IMR-90 (cell line): ENCODE data around the gene CAP2. TPM values are rescaled to one million over a fixed set of nuclear protein-coding genes. Genes with fewer than 3 reads are reported as not detected.

Source experiments
- ATAC-seq: fragments of 200-7000 bp; cut with Tn5 transposase; 2 replicates; pipeline ENCODE4 v1.9.1; 2020; ENCODE audit warnings: low read depth, mild to moderate bottlenecking, moderate library complexity
- BruUV-seq: library from RNA; stranded (reverse); fragments of 400-500 nt; replicated peaks from 2 replicates; lab custom pipeline; 2021; lab: Mats Ljungman, UMichigan
- CTCF ChIA-PET: fragments of 300-600 bp; formaldehyde crosslinking; extraction: SDS; loops from one replicate; lab custom pipeline; 2021; ENCODE audit warnings: antibody characterized with exemption; lab: Yijun Ruan, JAX
- POLR2A ChIA-PET: fragments of 300-600 bp; sonication (Branson Sonifier 250); formaldehyde crosslinking; loops from one replicate; lab custom pipeline; 2022; ENCODE audit warnings: antibody characterized with exemption; ENCODE audit not compliant: unreplicated experiment; lab: Charles Lee
- DNase-seq: peaks from one replicate; pipeline ENCODE4 v3.0.0; 2013
- H2AFZ ChIP-seq: replicated peaks from 2 replicates; pipeline ENCODE3; 2013; ENCODE audit warnings: low read length, mild to moderate bottlenecking; ENCODE audit not compliant: poor library complexity
- H2AK5ac ChIP-seq: 2 replicates; pipeline ENCODE4 v1.6.1; 2013; ENCODE audit warnings: low read depth, low read length, inconsistent platforms
- H2AK9ac ChIP-seq: replicated peaks from 2 replicates; pipeline ENCODE3; 2013; ENCODE audit warnings: mild to moderate bottlenecking, low read depth, low read length, moderate library complexity; ENCODE audit not compliant: poor library complexity
- H2BK120ac ChIP-seq: 2 replicates; pipeline ENCODE4 v1.6.1; 2013; ENCODE audit warnings: low read depth, low read length, inconsistent platforms
- H2BK15ac ChIP-seq: 3 replicates; pipeline ENCODE4 v1.6.1; 2013; ENCODE audit warnings: low read depth, low read length, inconsistent platforms
- H2BK20ac ChIP-seq: 2 replicates; pipeline ENCODE4 v1.6.1; 2013; ENCODE audit warnings: low read depth, mild to moderate bottlenecking, inconsistent platforms, low read length, moderate library complexity
- H2BK5ac ChIP-seq: 2 replicates; pipeline ENCODE4 v1.6.1; 2013; ENCODE audit warnings: mild to moderate bottlenecking, low read depth, low read length, inconsistent platforms; ENCODE audit not compliant: poor library complexity, severe bottlenecking
- H3K14ac ChIP-seq: replicated peaks from 2 replicates; pipeline ENCODE4 v1.6.1; 2013; ENCODE audit warnings: low read depth, low read length, inconsistent platforms
- H3K18ac ChIP-seq: 2 replicates; pipeline ENCODE4 v1.6.1; 2013; ENCODE audit warnings: low read depth, low read length, control low read depth
- H3K23ac ChIP-seq: 2 replicates; pipeline ENCODE4 v1.6.1; 2013; ENCODE audit warnings: low read depth, low read length, inconsistent platforms
- H3K27ac ChIP-seq: 2 replicates; pipeline ENCODE4 v1.5.1; 2013; ENCODE audit warnings: mild to moderate bottlenecking, control low read depth, low read length; ENCODE audit not compliant: insufficient read depth
- H3K27me3 ChIP-seq: 2 replicates; pipeline ENCODE4 v1.6.1; 2013; ENCODE audit warnings: low read length; ENCODE audit not compliant: control insufficient read depth, insufficient read depth
- H3K36me3 ChIP-seq: 2 replicates; pipeline ENCODE4 v1.6.1; 2013; ENCODE audit warnings: low read length, mixed read lengths; ENCODE audit not compliant: control insufficient read depth, insufficient read depth
- H3K4ac ChIP-seq: 2 replicates; pipeline ENCODE4 v1.6.1; 2013; ENCODE audit warnings: low read depth, low read length, inconsistent platforms
- H3K4me1 ChIP-seq: 2 replicates; pipeline ENCODE4 v1.6.1; 2013; ENCODE audit warnings: low read length, mixed read lengths; ENCODE audit not compliant: control insufficient read depth, insufficient read depth
- H3K4me2 ChIP-seq: 2 replicates; pipeline ENCODE4 v1.6.1; 2013; ENCODE audit warnings: low read depth, mild to moderate bottlenecking, control low read depth, low read length, moderate library complexity
- H3K4me3 ChIP-seq: 2 replicates; pipeline ENCODE4 v1.5.1; 2013; ENCODE audit warnings: low read depth, mild to moderate bottlenecking, control low read depth, low read length, moderate library complexity; ENCODE audit not compliant: insufficient read depth
- H3K56ac ChIP-seq: 2 replicates; pipeline ENCODE4 v1.6.1; 2013; ENCODE audit warnings: low read length, inconsistent platforms; ENCODE audit not compliant: insufficient read depth; ENCODE audit errors: extremely low read depth
- H3K79me1 ChIP-seq, 2 experiments: 2 replicates each; pipeline ENCODE4 v1.6.1; 2013; ENCODE audit warnings: low read length in 2 of 2, inconsistent platforms in 1 of 2, low read depth in 1 of 2
- H3K9ac ChIP-seq: 2 replicates; pipeline ENCODE4 v1.6.1; 2013; ENCODE audit warnings: low read depth, low read length, control low read depth
- H3K9me1 ChIP-seq: 2 replicates; pipeline ENCODE4 v1.6.1; 2013; ENCODE audit warnings: low read length, inconsistent platforms; ENCODE audit not compliant: insufficient read depth
- H3K9me3 ChIP-seq: 2 replicates; pipeline ENCODE4 v1.6.1; 2013; ENCODE audit warnings: low read length; ENCODE audit not compliant: control insufficient read depth, insufficient read depth
- H4K20me1 ChIP-seq: 2 replicates; pipeline ENCODE4 v1.6.1; 2013; ENCODE audit warnings: low read length, inconsistent platforms; ENCODE audit not compliant: insufficient read depth
- H4K5ac ChIP-seq: 2 replicates; pipeline ENCODE4 v1.6.1; 2013; ENCODE audit warnings: mild to moderate bottlenecking, low read depth, low read length, control low read depth
- H4K8ac ChIP-seq, 2 experiments: 2 replicates each; pipeline ENCODE4 v1.6.1; 2013; ENCODE audit warnings: low read depth in 2 of 2, low read length in 2 of 2, control low read depth in 1 of 2, inconsistent platforms in 1 of 2
- H4K91ac ChIP-seq: 2 replicates; pipeline ENCODE4 v1.6.1; 2013; ENCODE audit warnings: low read depth, low read length, inconsistent platforms; ENCODE audit not compliant: insufficient read depth
- BHLHE40 ChIP-seq: fragments of 150-350 bp; IDR thresholded peaks from 2 replicates; pipeline ENCODE4 v1.6.1; 2016; ENCODE audit warnings: mild to moderate bottlenecking, low read depth, low read length
- CEBPB ChIP-seq: IDR thresholded peaks from 2 replicates; pipeline ENCODE4 v1.6.1; 2012; ENCODE audit warnings: low read depth, low read length, improper control_type of control experiment
- CHD1 ChIP-seq: IDR thresholded peaks from 2 replicates; pipeline ENCODE4 v1.6.1; 2012; ENCODE audit warnings: low read depth, low read length, improper control_type of control experiment
- FOS ChIP-seq: fragments of 150-350 bp; IDR thresholded peaks from 2 replicates; pipeline ENCODE4 v1.6.1; 2016; ENCODE audit warnings: low read depth, low read length
- MAFK ChIP-seq: IDR thresholded peaks from 2 replicates; pipeline ENCODE4 v1.6.1; 2012; ENCODE audit warnings: low read depth, low read length, improper control_type of control experiment
- MAZ ChIP-seq: IDR thresholded peaks from 2 replicates; pipeline ENCODE4 v1.6.1; 2012; ENCODE audit warnings: low read depth, mild to moderate bottlenecking, low read length, improper control_type of control experiment, moderate library complexity, borderline replicate concordance
- MXI1 ChIP-seq: IDR thresholded peaks from 2 replicates; pipeline ENCODE4 v1.6.1; 2012; ENCODE audit warnings: low read depth, mild to moderate bottlenecking, low read length, moderate library complexity, borderline replicate concordance
- NFE2L2 ChIP-seq: fragments of 150-350 bp; IDR thresholded peaks from 2 replicates; pipeline ENCODE4 v1.6.1; 2016; ENCODE audit warnings: low read depth, mild to moderate bottlenecking, low read length
- POLR2A ChIP-seq: IDR thresholded peaks from 2 replicates; pipeline ENCODE4 v1.6.1; 2012; ENCODE audit warnings: mild to moderate bottlenecking, low read depth, low read length
- RAD21 ChIP-seq: IDR thresholded peaks from 2 replicates; pipeline ENCODE4 v1.6.1; 2012; ENCODE audit warnings: low read length, improper control_type of control experiment
- RCOR1 ChIP-seq: IDR thresholded peaks from 2 replicates; pipeline ENCODE4 v1.6.1; 2012; ENCODE audit warnings: mild to moderate bottlenecking, low read length, improper control_type of control experiment; ENCODE audit not compliant: insufficient replicate concordance
- RFX5 ChIP-seq: IDR thresholded peaks from 2 replicates; pipeline ENCODE4 v1.8.0; 2012; ENCODE audit warnings: low read depth, mild to moderate bottlenecking, low read length, moderate library complexity
- SMC3 ChIP-seq: fragments of 150-350 bp; IDR thresholded peaks from 2 replicates; pipeline ENCODE4 v1.6.1; 2016; ENCODE audit warnings: low read depth, mild to moderate bottlenecking, antibody characterized with exemption, low read length, moderate library complexity
- WGBS, 2 experiments: methylation state at CpG; one replicate each; pipeline versions ENCODE4 v1.1.5 to v1.1.7; 2013; ENCODE audit warnings: missing lambda C conversion rate in 2 of 2; ENCODE audit not compliant: insufficient read length in 1 of 2; ENCODE audit errors: extremely low coverage in 2 of 2; 5-methylcytosine and 5-hydroxymethylcytosine counted together
- dilution Hi-C: fragments of 300-500 bp; cut with HindIII; formaldehyde crosslinking; loops from one replicate; pipeline ENCODE4 v1.14.3; 2018; ENCODE audit warnings: low sequenced_read_pairs; ENCODE audit not compliant: unreplicated experiment
- in situ Hi-C: fragments of 300-500 bp; cut with MboI; formaldehyde crosslinking; loops from 3 replicates; pipeline ENCODE4 v1.14.3; 2019; ENCODE audit warnings: low sequenced_read_pairs, inconsistent platforms, mixed read lengths
- intact Hi-C: fragments of 100-400 bp; cut with micrococcal nuclease; formaldehyde crosslinking; loops from 2 replicates; pipeline ENCODE4 v1.10.0; 2022
- polyA plus RNA-seq, 3 experiments: library from polyadenylated mRNA; depleted of rRNA; stranded (reverse); fragments of >200 nt; gene quantifications; 2 replicates each; pipeline ENCODE4 v1.2.3, GENCODE V29; 2012; ENCODE audit warnings: low replicate concordance in 1 of 3
- total RNA-seq: library from RNA; depleted of rRNA; stranded (reverse); fragments of >200 nt; gene quantifications from 2 replicates; pipeline ENCODE4 v1.2.3, GENCODE V29; 2012
- TF ChIP-seq, protein P1 (sequence below): fragments of 150-350 bp; IDR thresholded peaks from 2 replicates; pipeline ENCODE4 v1.6.1; 2016; ENCODE audit warnings: low read depth, mild to moderate bottlenecking, low read length, moderate library complexity, borderline replicate concordance
- TF ChIP-seq, protein P2 (sequence below): fragments of 150-350 bp; IDR thresholded peaks from 2 replicates; pipeline ENCODE4 v1.6.1; 2017; ENCODE audit warnings: mild to moderate bottlenecking, antibody characterized with exemption, low read length, low read depth
- TF ChIP-seq, protein P3 (sequence below): conservative IDR thresholded peaks from 2 replicates; pipeline ENCODE4 v1.5.1; 2012; ENCODE audit warnings: mild to moderate bottlenecking, low read depth, low read length, improper control_type of control experiment

CAP2 gene
- total and polyA plus RNA-seq, 2 of the 4 experiments (the other 2 are of a cell fraction): 14.5 to 27.5 TPM

DNA sequence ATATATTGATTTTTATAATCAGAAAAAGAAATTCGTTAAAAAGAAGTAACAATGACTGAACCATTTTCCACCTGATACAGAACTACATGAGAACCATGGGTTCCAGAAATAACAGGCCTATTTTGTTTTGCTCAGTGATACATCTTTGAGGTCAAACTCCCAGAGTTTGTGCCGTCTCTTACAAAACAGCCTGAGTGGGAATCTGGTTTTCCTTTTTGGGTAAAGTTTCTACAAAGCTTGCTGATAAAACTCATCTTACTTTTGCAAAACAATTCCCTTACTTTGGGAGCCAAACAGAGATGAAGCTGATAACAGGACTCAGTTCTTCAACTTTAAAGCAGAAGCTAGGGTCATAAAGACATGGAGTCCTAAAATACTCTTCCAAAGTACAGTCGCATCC is 108.0 kb downstream of the CAP2 start:
- dilution Hi-C loops: no loop called here
- no peak overlapping the region for H3K9ac ChIP-seq
- H3K4me2 ChIP-seq: no peak overlapping the region
- no TSS peak for BruUV-seq
- H3K9me3 ChIP-seq: no peaks in the 10 kb centered on the region
- intact Hi-C loops: no loop called here
- H3K27ac ChIP-seq: no peak overlapping the region
- peaks cover 9% of the 10 kb centered on the region for H3K9me1 ChIP-seq
- WGBS, 2 experiments: 100% methylated on average over 1 of the region's 3 CpGs; no CpG with 5 or more reads in 1 of the 2 experiments
- ChIA-PET POLR2A (no interaction called here), CTCF (interaction anchor here (1.2 kb wide), 1 partner anchor 11 kb away, joined by 3 read pairs; no protein-coding TSS in a partner anchor)
- no peak overlapping the region for H2AK5ac ChIP-seq
- no peak overlapping the region for H3K4me3 ChIP-seq
- TF ChIP-seq MAZ: no peak
- TF ChIP-seq, protein P1, sequence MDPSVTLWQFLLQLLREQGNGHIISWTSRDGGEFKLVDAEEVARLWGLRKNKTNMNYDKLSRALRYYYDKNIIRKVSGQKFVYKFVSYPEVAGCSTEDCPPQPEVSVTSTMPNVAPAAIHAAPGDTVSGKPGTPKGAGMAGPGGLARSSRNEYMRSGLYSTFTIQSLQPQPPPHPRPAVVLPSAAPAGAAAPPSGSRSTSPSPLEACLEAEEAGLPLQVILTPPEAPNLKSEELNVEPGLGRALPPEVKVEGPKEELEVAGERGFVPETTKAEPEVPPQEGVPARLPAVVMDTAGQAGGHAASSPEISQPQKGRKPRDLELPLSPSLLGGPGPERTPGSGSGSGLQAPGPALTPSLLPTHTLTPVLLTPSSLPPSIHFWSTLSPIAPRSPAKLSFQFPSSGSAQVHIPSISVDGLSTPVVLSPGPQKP: no peak
- TF ChIP-seq BHLHE40: no peak
- TF ChIP-seq FOS: no peak
- TF ChIP-seq MAFK: no peak
- no peak for TF ChIP-seq CEBPB
- no peak for TF ChIP-seq MXI1
- no peak for TF ChIP-seq RCOR1
- no peak for TF ChIP-seq SMC3
- no peak for TF ChIP-seq POLR2A
- TF ChIP-seq, protein P2, sequence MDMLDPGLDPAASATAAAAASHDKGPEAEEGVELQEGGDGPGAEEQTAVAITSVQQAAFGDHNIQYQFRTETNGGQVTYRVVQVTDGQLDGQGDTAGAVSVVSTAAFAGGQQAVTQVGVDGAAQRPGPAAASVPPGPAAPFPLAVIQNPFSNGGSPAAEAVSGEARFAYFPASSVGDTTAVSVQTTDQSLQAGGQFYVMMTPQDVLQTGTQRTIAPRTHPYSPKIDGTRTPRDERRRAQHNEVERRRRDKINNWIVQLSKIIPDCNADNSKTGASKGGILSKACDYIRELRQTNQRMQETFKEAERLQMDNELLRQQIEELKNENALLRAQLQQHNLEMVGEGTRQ: no peak
- TF ChIP-seq, protein P3, sequence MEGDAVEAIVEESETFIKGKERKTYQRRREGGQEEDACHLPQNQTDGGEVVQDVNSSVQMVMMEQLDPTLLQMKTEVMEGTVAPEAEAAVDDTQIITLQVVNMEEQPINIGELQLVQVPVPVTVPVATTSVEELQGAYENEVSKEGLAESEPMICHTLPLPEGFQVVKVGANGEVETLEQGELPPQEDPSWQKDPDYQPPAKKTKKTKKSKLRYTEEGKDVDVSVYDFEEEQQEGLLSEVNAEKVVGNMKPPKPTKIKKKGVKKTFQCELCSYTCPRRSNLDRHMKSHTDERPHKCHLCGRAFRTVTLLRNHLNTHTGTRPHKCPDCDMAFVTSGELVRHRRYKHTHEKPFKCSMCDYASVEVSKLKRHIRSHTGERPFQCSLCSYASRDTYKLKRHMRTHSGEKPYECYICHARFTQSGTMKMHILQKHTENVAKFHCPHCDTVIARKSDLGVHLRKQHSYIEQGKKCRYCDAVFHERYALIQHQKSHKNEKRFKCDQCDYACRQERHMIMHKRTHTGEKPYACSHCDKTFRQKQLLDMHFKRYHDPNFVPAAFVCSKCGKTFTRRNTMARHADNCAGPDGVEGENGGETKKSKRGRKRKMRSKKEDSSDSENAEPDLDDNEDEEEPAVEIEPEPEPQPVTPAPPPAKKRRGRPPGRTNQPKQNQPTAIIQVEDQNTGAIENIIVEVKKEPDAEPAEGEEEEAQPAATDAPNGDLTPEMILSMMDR: no peak
- no peak for TF ChIP-seq RAD21
- TF ChIP-seq RFX5: no peak
- TF ChIP-seq CHD1: no peak
- TF ChIP-seq NFE2L2: no peak
- H4K91ac ChIP-seq: no peak overlapping the region
- H4K20me1 ChIP-seq: no peaks in the 10 kb centered on the region; the same call in 1 of the 2 replicates
- no peak overlapping the region for H3K23ac ChIP-seq
- no peak overlapping the region for H3K4ac ChIP-seq
- no peak overlapping the region for H3K56ac ChIP-seq
- DNase-seq (no peak), ATAC-seq (no peak)
- no peak overlapping the region for H3K18ac ChIP-seq
- H3K14ac ChIP-seq: no peak overlapping the region
- no peak overlapping the region for H2AFZ ChIP-seq
- H3K79me1 ChIP-seq: peaks cover 5 to 19% of the 10 kb centered on the region in 2 experiments; a peak in 2 of 4 replicates
- in situ Hi-C loops: no loop called here
- H2AK9ac ChIP-seq: no peak overlapping the region
- no peak overlapping the region for H4K5ac ChIP-seq
- H3K4me1 ChIP-seq: peaks cover 4% of the 10 kb centered on the region; the same call in 1 of the 2 replicates
- no peaks in the 10 kb centered on the region for H3K27me3 ChIP-seq
- H2BK20ac ChIP-seq: no peak overlapping the region
- no peaks in the 10 kb centered on the region for H3K36me3 ChIP-seq
- no peak overlapping the region for H2BK5ac ChIP-seq
- H4K8ac ChIP-seq: no peak overlapping the region
- H2BK15ac ChIP-seq: no peak overlapping the region
- no peak overlapping the region for H2BK120ac ChIP-seq
